ENCODE measurements around the gene DCLK1.

DNA sequence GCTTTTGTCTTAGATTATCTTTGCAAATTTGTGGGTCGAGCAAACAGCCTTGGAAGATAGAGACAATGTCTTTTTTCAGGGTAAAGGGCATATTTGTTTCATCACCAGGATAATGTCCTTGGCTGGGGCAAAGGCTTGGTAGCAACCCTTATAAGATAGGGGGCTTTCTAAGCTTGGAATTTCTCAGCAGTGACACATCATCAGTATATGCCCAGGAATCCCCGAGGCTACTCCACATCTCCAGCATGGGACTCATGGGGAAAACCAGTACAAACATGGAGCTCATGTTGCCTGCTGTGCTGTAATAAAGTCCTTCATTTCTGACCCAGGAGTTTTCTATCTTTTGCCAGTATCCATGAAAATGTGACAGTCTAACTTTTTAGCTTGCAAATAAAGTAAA lies 77.1 kb downstream of the DCLK1 start:
- TF ChIP-seq, protein P1, sequence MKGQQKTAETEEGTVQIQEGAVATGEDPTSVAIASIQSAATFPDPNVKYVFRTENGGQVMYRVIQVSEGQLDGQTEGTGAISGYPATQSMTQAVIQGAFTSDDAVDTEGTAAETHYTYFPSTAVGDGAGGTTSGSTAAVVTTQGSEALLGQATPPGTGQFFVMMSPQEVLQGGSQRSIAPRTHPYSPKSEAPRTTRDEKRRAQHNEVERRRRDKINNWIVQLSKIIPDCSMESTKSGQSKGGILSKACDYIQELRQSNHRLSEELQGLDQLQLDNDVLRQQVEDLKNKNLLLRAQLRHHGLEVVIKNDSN (IDR thresholded peaks at IDR 0.05; ENCODE audit: borderline replicate concordance, extremely low read length, insufficient read depth, low read depth, low read length) = no peak
- TF ChIP-seq ETV6 (conservative IDR thresholded peaks at IDR 0.05 in 1 of 2, IDR thresholded peaks at IDR 0.05 in 1 of 2; ENCODE audit: borderline replicate concordance in 1 of 2, low read depth in 1 of 2) (no peak), CBX5 (IDR thresholded peaks at IDR 0.05; ENCODE audit: low read depth) (no peak), POLR2AphosphoS5 (IDR thresholded peaks at IDR 0.05; ENCODE audit: low read length) (no peak)
